Activated CD8-positive, alpha-beta T cell treated with anti-CD3 and anti-CD28 coated beads for 36 hours (primary cell): Measurements from ENCODE around the gene ABHD2. TPM values are rescaled to one million over a fixed set of nuclear protein-coding genes. Genes with fewer than 3 reads are reported as not detected.
"Not testable (repeated sequence)": the region's sequence is repeated elsewhere in the genome, so short reads cannot be mapped to it uniquely, and the experiment has no call there.

Experiments
- ATAC-seq: fragments of 200-7000 bp; cut with Tn5 transposase; one replicate; pipeline ENCODE4 v1.10.0; 2021; ENCODE audit warnings: mild to moderate bottlenecking, moderate library complexity
- CTCF ChIA-PET: fragments of 350-600 bp; sonication (Branson Sonifier 250); formaldehyde crosslinking; loops from one replicate; lab custom pipeline; 2021; ENCODE audit warnings: antibody characterized with exemption; lab: Charles Lee
- POLR2A ChIA-PET: fragments of 350-600 bp; sonication (Branson Sonifier 250); formaldehyde crosslinking; loops from one replicate; lab custom pipeline; 2021; ENCODE audit warnings: antibody characterized with exemption; lab: Charles Lee
- DNase-seq: peaks from one replicate; pipeline ENCODE4 v3.0.0-alpha.2; 2020
- H3K27ac Mint-ChIP-seq: one replicate; pipeline ENCODE4 v1.8.0; 2021; ENCODE audit warnings: mild to moderate bottlenecking, mixed read lengths
- H3K27me3 Mint-ChIP-seq: one replicate; pipeline ENCODE4 v1.8.0; 2021; ENCODE audit warnings: mixed read lengths
- H3K36me3 Mint-ChIP-seq: one replicate; pipeline ENCODE4 v1.8.0; 2021; ENCODE audit warnings: low read depth, mixed read lengths
- H3K4me1 Mint-ChIP-seq: one replicate; pipeline ENCODE4 v1.8.0; 2021; ENCODE audit warnings: low read depth, mixed read lengths
- H3K4me3 Mint-ChIP-seq: one replicate; pipeline ENCODE4 v1.8.0; 2021; ENCODE audit warnings: mild to moderate bottlenecking, moderate library complexity, mixed read lengths
- H3K9me3 Mint-ChIP-seq: one replicate; pipeline ENCODE4 v1.8.0; 2021; ENCODE audit warnings: mixed read lengths
- intact Hi-C: fragments of 100-400 bp; cut with micrococcal nuclease; formaldehyde crosslinking; loops from one replicate; pipeline ENCODE4 v1.10.0; 2022
- total RNA-seq, 2 experiments: library from RNA; stranded (reverse); gene quantifications; one replicate each; pipeline ENCODE4 v1.2.3, GENCODE V29; 2021
- TF ChIP-seq, protein P1 (sequence below): fragments of 200-600 bp; IDR thresholded peaks from one replicate; pipeline ENCODE4 v1.8.0; 2022; ENCODE audit warnings: antibody characterized with exemption, mild to moderate bottlenecking

The ABHD2 gene
- total RNA-seq, 2 experiments from 2014 or later: 36.8 to 38.9 TPM

DNA sequence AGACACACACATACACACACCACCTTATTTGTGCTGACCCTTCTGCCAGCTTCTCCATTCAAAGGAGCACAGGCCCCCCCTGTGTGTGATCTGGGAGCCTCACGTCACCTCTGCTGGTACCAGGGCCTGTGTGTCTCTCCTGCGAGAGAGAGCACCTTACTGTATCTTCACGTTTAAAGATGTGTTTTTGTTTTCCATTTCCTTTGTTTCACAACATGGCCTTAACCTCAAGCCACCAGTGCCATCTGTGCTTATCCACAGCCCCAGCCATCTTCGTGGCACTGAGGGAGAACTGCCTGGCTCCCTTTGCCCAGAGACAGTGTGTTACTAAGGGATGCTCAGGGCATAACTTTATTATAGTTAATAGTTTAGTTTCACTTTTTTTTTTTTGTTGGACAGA lies 52.3 kb downstream of the ABHD2 start:
- H3K4me1 Mint-ChIP-seq: peaks cover 47% of the 10 kb centered on the region
- no peak for ATAC-seq
- no peak for DNase-seq
- ChIA-PET POLR2A (interaction anchor here (1.3 kb wide), 1 partner anchor 17 kb away, joined by 3 read pairs; no protein-coding TSS in a partner anchor), CTCF (interaction anchor here (0.6 to 5.1 kb wide), 5 partner anchors 11 to 236 kb away, joined by 3 to 58 read pairs (median 3); no protein-coding TSS in a partner anchor)
- H3K27ac Mint-ChIP-seq: no peak overlapping the region
- intact Hi-C loops: no loop called here
- peaks cover 24% of the 10 kb centered on the region for H3K36me3 Mint-ChIP-seq
- no peaks in the 10 kb centered on the region for H3K27me3 Mint-ChIP-seq
- TF ChIP-seq, protein P1, sequence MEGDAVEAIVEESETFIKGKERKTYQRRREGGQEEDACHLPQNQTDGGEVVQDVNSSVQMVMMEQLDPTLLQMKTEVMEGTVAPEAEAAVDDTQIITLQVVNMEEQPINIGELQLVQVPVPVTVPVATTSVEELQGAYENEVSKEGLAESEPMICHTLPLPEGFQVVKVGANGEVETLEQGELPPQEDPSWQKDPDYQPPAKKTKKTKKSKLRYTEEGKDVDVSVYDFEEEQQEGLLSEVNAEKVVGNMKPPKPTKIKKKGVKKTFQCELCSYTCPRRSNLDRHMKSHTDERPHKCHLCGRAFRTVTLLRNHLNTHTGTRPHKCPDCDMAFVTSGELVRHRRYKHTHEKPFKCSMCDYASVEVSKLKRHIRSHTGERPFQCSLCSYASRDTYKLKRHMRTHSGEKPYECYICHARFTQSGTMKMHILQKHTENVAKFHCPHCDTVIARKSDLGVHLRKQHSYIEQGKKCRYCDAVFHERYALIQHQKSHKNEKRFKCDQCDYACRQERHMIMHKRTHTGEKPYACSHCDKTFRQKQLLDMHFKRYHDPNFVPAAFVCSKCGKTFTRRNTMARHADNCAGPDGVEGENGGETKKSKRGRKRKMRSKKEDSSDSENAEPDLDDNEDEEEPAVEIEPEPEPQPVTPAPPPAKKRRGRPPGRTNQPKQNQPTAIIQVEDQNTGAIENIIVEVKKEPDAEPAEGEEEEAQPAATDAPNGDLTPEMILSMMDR: no peak
- no peak overlapping the region for H3K4me3 Mint-ChIP-seq
- H3K9me3 Mint-ChIP-seq: no peaks in the 10 kb centered on the region

DNA sequence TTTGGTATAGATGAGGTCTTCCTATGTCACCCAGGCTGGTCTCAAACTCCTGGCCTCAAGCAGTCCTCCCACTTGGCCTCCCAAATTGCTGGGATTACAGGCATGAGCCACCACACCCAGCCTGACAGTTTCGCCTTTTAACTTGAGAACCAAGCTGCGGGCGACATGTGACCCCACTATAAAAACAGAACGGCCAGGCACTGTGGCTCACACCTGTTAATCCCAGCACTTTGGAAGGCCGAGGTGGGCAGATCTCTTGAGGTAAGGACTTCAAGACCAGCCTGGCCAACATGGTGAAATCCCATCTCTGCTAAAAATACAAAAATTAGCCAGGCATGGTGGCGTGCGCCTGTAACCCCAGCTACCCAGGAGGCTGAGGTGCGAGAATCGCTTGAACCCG lies 52.9 kb downstream of the ABHD2 start:
- H3K27ac Mint-ChIP-seq, DNase-seq, H3K9me3 Mint-ChIP-seq, ATAC-seq, POLR2A ChIA-PET, H3K4me3 Mint-ChIP-seq, H3K27me3 Mint-ChIP-seq, intact Hi-C loops: not testable (repeated sequence)
- CTCF ChIA-PET: interaction anchor here (1.3 to 5.1 kb wide), 4 partner anchors 11 to 237 kb away, joined by 3 to 58 read pairs (median 5); no protein-coding TSS in a partner anchor
- peaks cover 46% of the 10 kb centered on the region for H3K4me1 Mint-ChIP-seq
- H3K36me3 Mint-ChIP-seq: peaks cover 22% of the 10 kb centered on the region

DNA sequence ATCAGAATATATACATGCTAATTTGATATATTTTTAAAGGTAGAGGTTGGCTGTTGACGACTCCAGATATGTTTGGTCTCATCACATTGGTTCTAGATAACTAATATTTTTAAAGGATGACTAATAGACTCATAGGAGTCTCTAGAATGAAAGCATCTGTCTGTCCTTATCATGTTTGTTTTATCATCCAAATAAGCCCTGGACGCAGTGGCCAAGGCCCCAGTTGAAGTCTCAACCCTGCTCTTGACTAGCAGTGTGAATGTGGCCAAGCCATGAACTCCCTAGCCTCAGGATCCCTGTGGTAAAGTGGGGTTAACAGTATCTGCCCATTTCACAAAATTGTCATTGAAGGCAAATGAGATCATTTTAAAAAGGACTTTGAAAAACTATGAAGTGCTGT lies 53.6 kb downstream of the ABHD2 start:
- POLR2A ChIA-PET: no interaction called here
- no peak overlapping the region for H3K27ac Mint-ChIP-seq

DNA sequence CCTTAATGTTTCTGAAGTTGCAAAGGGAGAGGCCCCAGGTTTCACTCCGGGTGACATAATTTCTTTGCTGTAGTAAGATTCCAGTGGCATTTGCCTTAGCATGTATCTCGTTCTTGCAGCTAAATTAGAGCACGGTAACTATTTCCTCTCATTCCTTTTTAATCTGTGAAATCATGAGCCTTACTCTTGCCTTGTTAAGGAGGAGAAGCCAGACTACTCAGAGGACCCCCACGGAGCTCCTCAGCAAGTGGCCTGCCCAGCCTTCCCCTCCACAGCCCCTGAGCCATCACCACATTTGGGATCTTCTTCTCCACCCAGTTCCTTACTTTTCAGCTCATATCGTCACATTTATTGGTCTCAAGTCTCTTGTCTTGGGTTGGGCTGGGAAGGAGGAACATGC lies 54.2 kb downstream of the ABHD2 start:
- Mint-ChIP-seq H3K27me3 (no peaks in the 10 kb centered on the region), H3K4me3 (no peak overlapping the region), H3K4me1 (peaks cover 33% of the 10 kb centered on the region), H3K9me3 (no peaks in the 10 kb centered on the region), H3K27ac (no peak overlapping the region), H3K36me3 (peaks cover 17% of the 10 kb centered on the region)
- ATAC-seq (no peak), DNase-seq (no peak)
- POLR2A ChIA-PET: no interaction called here
- CTCF ChIA-PET: interaction anchor here (1.3 to 5.1 kb wide), 7 partner anchors 13 to 246 kb away, joined by 3 to 58 read pairs (median 5); no protein-coding TSS in a partner anchor
- TF ChIP-seq, protein P1: no peak
- intact Hi-C loops: no loop called here

More for the DNA sequence above, 53.6 kb downstream of the ABHD2 start:
- H3K36me3 Mint-ChIP-seq: peaks cover 17% of the 10 kb centered on the region
- no peak for DNase-seq
- no peak for ATAC-seq
- H3K9me3 Mint-ChIP-seq: no peaks in the 10 kb centered on the region
- no peak overlapping the region for H3K4me3 Mint-ChIP-seq
- no peaks in the 10 kb centered on the region for H3K27me3 Mint-ChIP-seq
- intact Hi-C loops: no loop called here
- TF ChIP-seq, protein P1: no peak
- CTCF ChIA-PET: interaction anchor here (1.3 to 5.1 kb wide), 4 partner anchors 12 to 237 kb away, joined by 3 to 58 read pairs (median 5); no protein-coding TSS in a partner anchor
- H3K4me1 Mint-ChIP-seq: peaks cover 39% of the 10 kb centered on the region

DNA sequence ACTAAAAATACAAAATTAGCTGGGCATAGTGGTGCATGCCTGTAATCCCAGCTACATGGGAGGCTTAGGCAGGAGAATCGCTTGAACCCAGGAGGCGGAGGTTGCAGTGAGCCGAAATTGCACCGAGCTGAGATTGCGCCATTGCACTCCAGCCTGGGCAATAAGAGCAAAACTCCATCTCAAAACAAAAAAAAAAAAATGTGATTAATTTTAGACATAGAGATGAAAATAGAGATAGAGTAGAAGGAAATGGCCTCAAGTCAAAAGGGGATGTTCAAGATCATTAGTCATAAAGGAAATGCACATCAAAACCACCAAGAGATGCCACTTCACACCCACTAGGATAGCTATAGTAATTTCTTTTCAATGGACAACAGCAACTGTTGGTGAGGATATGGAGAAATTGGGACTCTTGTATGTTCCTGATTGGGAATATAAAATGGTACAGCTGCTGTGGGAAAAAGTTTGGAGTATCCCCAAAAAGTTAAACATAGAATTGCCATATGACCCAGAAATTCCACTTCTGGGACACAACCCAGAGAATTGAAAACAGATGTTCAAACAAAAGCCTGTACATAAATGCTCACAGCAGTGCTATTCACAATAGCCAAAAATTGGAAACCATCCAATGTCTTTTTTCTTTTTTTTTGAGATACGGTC lies 55.4 kb downstream of the ABHD2 start:
- TF ChIP-seq, protein P1: no peak
- H3K36me3 Mint-ChIP-seq: peaks cover 17% of the 10 kb centered on the region
- intact Hi-C loops: no loop called here
- H3K27me3 Mint-ChIP-seq: no peaks in the 10 kb centered on the region
- H3K4me3 Mint-ChIP-seq: no peak overlapping the region
- CTCF ChIA-PET: interaction anchor here (0.8 to 1.8 kb wide), 6 partner anchors 11 to 247 kb away, joined by 3 to 9 read pairs (median 3); no protein-coding TSS in a partner anchor
- ATAC-seq: peak; percentile 92
- peak; percentile 23 for DNase-seq
- peaks cover 32% of the 10 kb centered on the region for H3K4me1 Mint-ChIP-seq
- POLR2A ChIA-PET: interaction anchor here (0.7 kb wide), 1 partner anchor 89 kb away, joined by 4 read pairs; no protein-coding TSS in a partner anchor
- H3K27ac Mint-ChIP-seq: no peak overlapping the region
- no peaks in the 10 kb centered on the region for H3K9me3 Mint-ChIP-seq
